PC-3 (cell line): ENCODE data around the gene MAPRE3.

Source experiments
- EZH2 ChIP-seq: fragments of 300-600 bp; sonication (generic); IDR thresholded peaks from one replicate; pipeline ENCODE4 v1.6.1; 2017; ENCODE audit warnings: antibody characterized with exemption, mild to moderate bottlenecking, low read length; ENCODE audit not compliant: unreplicated experiment
- EZH2phosphoT487 ChIP-seq: fragments of 300-600 bp; sonication (generic); IDR thresholded peaks from 2 replicates; pipeline ENCODE4 v1.6.1; 2018; ENCODE audit warnings: mild to moderate bottlenecking, antibody characterized with exemption, low read length, borderline replicate concordance
- TF ChIP-seq, protein P1 (sequence below): fragments of 300-600 bp; sonication (generic); conservative IDR thresholded peaks from 2 replicates; pipeline ENCODE4 v1.5.1; 2017; ENCODE audit warnings: antibody characterized with exemption, low read depth, mild to moderate bottlenecking, low read length

GRCh38 chr2:26952374-26952773 is 18.1 kb upstream of the MAPRE3 start:
- TF ChIP-seq, protein P1, sequence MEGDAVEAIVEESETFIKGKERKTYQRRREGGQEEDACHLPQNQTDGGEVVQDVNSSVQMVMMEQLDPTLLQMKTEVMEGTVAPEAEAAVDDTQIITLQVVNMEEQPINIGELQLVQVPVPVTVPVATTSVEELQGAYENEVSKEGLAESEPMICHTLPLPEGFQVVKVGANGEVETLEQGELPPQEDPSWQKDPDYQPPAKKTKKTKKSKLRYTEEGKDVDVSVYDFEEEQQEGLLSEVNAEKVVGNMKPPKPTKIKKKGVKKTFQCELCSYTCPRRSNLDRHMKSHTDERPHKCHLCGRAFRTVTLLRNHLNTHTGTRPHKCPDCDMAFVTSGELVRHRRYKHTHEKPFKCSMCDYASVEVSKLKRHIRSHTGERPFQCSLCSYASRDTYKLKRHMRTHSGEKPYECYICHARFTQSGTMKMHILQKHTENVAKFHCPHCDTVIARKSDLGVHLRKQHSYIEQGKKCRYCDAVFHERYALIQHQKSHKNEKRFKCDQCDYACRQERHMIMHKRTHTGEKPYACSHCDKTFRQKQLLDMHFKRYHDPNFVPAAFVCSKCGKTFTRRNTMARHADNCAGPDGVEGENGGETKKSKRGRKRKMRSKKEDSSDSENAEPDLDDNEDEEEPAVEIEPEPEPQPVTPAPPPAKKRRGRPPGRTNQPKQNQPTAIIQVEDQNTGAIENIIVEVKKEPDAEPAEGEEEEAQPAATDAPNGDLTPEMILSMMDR = no peak
- TF ChIP-seq EZH2 (no peak), EZH2phosphoT487 (no peak)
